B cell (primary cell): ENCODE data around the gene TGFBI. TPM values are rescaled to one million over a fixed set of nuclear protein-coding genes. Genes with fewer than 3 reads are reported as not detected.

Source experiments
- ATAC-seq: fragments of 200-7000 bp; cut with Tn5 transposase; one replicate; pipeline ENCODE4 v1.10.0; 2021; ENCODE audit warnings: low read depth, mild to moderate bottlenecking, moderate number of reproducible peaks, moderate library complexity
- CTCF ChIA-PET: fragments of 350-600 bp; sonication (Branson Sonifier 250); formaldehyde crosslinking; loops from one replicate; lab custom pipeline; 2021; ENCODE audit warnings: antibody characterized with exemption, inconsistent platforms; lab: Charles Lee
- POLR2A ChIA-PET: fragments of 350-600 bp; sonication (Branson Sonifier 250); formaldehyde crosslinking; loops from one replicate; lab custom pipeline; 2021; ENCODE audit warnings: antibody characterized with exemption; lab: Charles Lee
- DNase-seq: peaks from one replicate; pipeline ENCODE4 v3.0.0; 2013
- H2AFZ ChIP-seq: 2 replicates; pipeline ENCODE4 v1.6.1; 2012; ENCODE audit warnings: mild to moderate bottlenecking, low read depth, low read length; ENCODE audit not compliant: insufficient read depth, poor library complexity, severe bottlenecking
- H3K27ac ChIP-seq, 2 donors: 1 replicate in 1 of 2; 2 replicates in 1 of 2; pipeline ENCODE4 v1.5.1; 2012 to 2013; ENCODE audit warnings: low read length in 2 of 2, mild to moderate bottlenecking in 2 of 2, moderate library complexity in 1 of 2
- H3K27me3 ChIP-seq, 4 experiments: fragments of 200-600 bp in 1 of 4; sonication (generic) in 1 of 4; replicated peaks in 1 of 4; 1 replicate in 2 of 4; 2 replicates in 2 of 4; pipeline versions ENCODE4 v1.6.1 to v1.7.0; 2013 to 2016; ENCODE audit warnings: low read length in 3 of 4, mild to moderate bottlenecking in 2 of 4, mixed read lengths in 1 of 4, moderate library complexity in 1 of 4; ENCODE audit not compliant: insufficient read depth in 4 of 4, control insufficient read depth in 3 of 4; ENCODE audit errors: control extremely low read depth in 1 of 4
- H3K36me3 ChIP-seq, 2 experiments: replicated peaks in 1 of 2; 1 replicate in 1 of 2; 2 replicates in 1 of 2; pipeline versions ENCODE4 v1.6.1 to v1.7.1; 2013; ENCODE audit warnings: low read length in 1 of 2; ENCODE audit not compliant: insufficient read depth in 2 of 2, control insufficient read depth in 1 of 2; ENCODE audit errors: control extremely low read depth in 1 of 2, extremely low read depth in 1 of 2
- H3K4me1 ChIP-seq, 2 donors: fragments of 200-600 bp in 1 of 2; sonication (generic) in 1 of 2; 1 replicate in 1 of 2; 2 replicates in 1 of 2; pipeline versions ENCODE4 v1.5.1 to v1.6.1; 2013 to 2017; ENCODE audit warnings: low read length in 2 of 2; ENCODE audit not compliant: control insufficient read depth in 2 of 2, insufficient read depth in 2 of 2
- H3K4me2 ChIP-seq: replicated peaks from 2 replicates; pipeline ENCODE3; 2012; ENCODE audit warnings: mild to moderate bottlenecking, low read depth, low read length; ENCODE audit not compliant: poor library complexity, severe bottlenecking
- H3K4me3 ChIP-seq, 5 experiments: fragments of 200-600 bp in 1 of 5; sonication (generic) in 1 of 5; 1 replicate in 3 of 5; 2 replicates in 2 of 5; pipeline versions ENCODE4 v1.5.1 to v1.7.0; 2011 to 2016; ENCODE audit warnings: low read length in 4 of 5, mild to moderate bottlenecking in 4 of 5, low read depth in 2 of 5, control low read depth in 1 of 5, moderate library complexity in 1 of 5; ENCODE audit not compliant: insufficient read depth in 1 of 5; ENCODE audit errors: control extremely low read depth in 1 of 5, extremely low read depth in 1 of 5
- H3K79me2 ChIP-seq: fragments of 200-600 bp; sonication (generic); one replicate; pipeline ENCODE4 v1.6.0; 2016; ENCODE audit warnings: low read length; ENCODE audit not compliant: control insufficient read depth, insufficient read depth
- H3K9ac ChIP-seq: fragments of 200-600 bp; sonication (generic); 2 replicates; pipeline ENCODE4 v1.6.1; 2017; ENCODE audit warnings: mild to moderate bottlenecking, low read length, moderate library complexity
- H3K9me3 ChIP-seq, 3 donors: one replicate each; pipeline versions ENCODE4 v1.6.1 to v1.7.1; 2013; ENCODE audit warnings: low read length in 2 of 3; ENCODE audit not compliant: control insufficient read depth in 2 of 3, insufficient read depth in 1 of 3; ENCODE audit errors: control extremely low read depth in 1 of 3
- H4K20me1 ChIP-seq: 2 replicates; pipeline ENCODE4 v1.6.0; 2012; ENCODE audit warnings: mild to moderate bottlenecking, low read length; ENCODE audit not compliant: insufficient read depth, control insufficient read depth, poor library complexity, severe bottlenecking
- H3K27ac Mint-ChIP-seq: one replicate; pipeline ENCODE4 v1.8.0; 2021; ENCODE audit warnings: mixed read lengths
- H3K27me3 Mint-ChIP-seq: one replicate; pipeline ENCODE4 v1.8.0; 2021; ENCODE audit warnings: mixed read lengths
- H3K4me1 Mint-ChIP-seq: one replicate; pipeline ENCODE4 v1.8.0; 2021; ENCODE audit warnings: mixed read lengths
- H3K4me3 Mint-ChIP-seq: one replicate; pipeline ENCODE4 v1.8.0; 2021; ENCODE audit warnings: mixed read lengths
- H3K9me3 Mint-ChIP-seq: one replicate; pipeline ENCODE4 v1.8.0; 2022; ENCODE audit warnings: mixed read lengths; ENCODE audit not compliant: insufficient read depth
- EZH2 ChIP-seq: IDR thresholded peaks from 2 replicates; pipeline ENCODE4 v1.6.1; 2012; ENCODE audit warnings: borderline replicate concordance, low read depth, mild to moderate bottlenecking, moderate library complexity, low read length; ENCODE audit not compliant: insufficient read depth, poor library complexity, severe bottlenecking
- WGBS: methylation state at CpG from one replicate; pipeline ENCODE4 v1.1.5; 2013; ENCODE audit warnings: missing lambda C conversion rate; ENCODE audit not compliant: insufficient coverage; 5-methylcytosine and 5-hydroxymethylcytosine counted together
- intact Hi-C: fragments of 100-400 bp; cut with micrococcal nuclease; formaldehyde crosslinking; loops from one replicate; pipeline ENCODE4 v1.10.0; 2022
- polyA plus RNA-seq: library from polyadenylated mRNA; depleted of rRNA; stranded (reverse); fragments of >200 nt; gene quantifications from 2 replicates; pipeline ENCODE4 v1.2.3, GENCODE V29; 2012
- total RNA-seq, 2 donors: library from RNA; stranded (reverse); fragments of 120-200 nt in 1 of 2; gene quantifications; 1 replicate in 1 of 2; 2 replicates in 1 of 2; pipeline versions ENCODE4 v1.2.3 to v1.2.4, GENCODE V29; 2013 to 2022
- TF ChIP-seq, protein P1 (sequence below): fragments of 200-600 bp; IDR thresholded peaks from one replicate; pipeline ENCODE4 v1.8.0; 2022; ENCODE audit warnings: antibody characterized with exemption, mild to moderate bottlenecking

The TGFBI gene
- total and polyA plus RNA-seq, 2 donors (not counting 1 experiment from before 2014, with no cell fraction given), result 3.7 to 4.5 TPM

DNA sequence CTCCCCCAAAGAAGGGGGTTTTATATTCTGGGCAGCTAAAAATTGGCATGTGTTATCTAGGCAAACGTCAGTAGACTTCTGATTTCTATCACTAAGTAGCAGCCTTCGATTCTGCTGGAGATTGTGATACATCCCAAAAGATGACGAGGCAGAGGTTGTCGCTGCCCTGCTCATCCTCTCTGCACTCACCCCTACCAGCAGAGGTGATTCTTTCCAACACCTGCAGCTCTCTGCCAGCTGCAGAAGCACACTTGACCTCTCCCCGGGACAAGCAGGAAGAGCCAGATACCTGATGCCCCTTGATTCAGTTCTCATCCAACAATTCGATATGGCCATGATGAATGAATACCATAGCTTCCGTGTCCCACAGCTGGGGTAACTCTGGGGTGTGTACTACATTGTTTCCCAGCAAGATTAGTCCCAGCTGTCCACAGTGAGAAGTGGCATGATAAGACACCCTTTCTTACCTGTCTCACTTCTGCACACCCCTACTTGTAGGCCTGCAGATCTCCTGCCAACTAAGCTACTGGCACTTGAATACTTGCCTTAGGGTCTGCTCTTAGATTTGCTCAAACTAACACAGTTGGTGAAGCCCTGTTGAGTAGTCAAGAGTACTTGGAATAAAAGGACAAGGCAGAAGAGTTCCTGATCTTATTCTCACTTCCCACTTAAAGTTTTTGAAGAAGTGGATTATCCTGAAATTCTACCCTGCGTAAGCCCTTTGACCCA is 66.3 kb downstream of the TGFBI start:
- H3K27me3 Mint-ChIP-seq, result peaks cover 24% of the 10 kb centered on the region
- H3K4me1 Mint-ChIP-seq, result no peaks in the 10 kb centered on the region
- no peaks in the 10 kb centered on the region for H3K9me3 ChIP-seq
- ChIA-PET CTCF (no interaction called here), POLR2A (no interaction called here)
- intact Hi-C loops, result no loop called here
- no peaks in the 10 kb centered on the region for H3K36me3 ChIP-seq
- H3K27me3 ChIP-seq, result peaks cover 0 to 4% (median 0%) of the 10 kb centered on the region in 4 experiments
- no peak overlapping the region for H3K27ac ChIP-seq
- no peak overlapping the region for H3K4me3 Mint-ChIP-seq
- no peaks in the 10 kb centered on the region for H4K20me1 ChIP-seq
- TF ChIP-seq EZH2, result no peak
- TF ChIP-seq, protein P1, sequence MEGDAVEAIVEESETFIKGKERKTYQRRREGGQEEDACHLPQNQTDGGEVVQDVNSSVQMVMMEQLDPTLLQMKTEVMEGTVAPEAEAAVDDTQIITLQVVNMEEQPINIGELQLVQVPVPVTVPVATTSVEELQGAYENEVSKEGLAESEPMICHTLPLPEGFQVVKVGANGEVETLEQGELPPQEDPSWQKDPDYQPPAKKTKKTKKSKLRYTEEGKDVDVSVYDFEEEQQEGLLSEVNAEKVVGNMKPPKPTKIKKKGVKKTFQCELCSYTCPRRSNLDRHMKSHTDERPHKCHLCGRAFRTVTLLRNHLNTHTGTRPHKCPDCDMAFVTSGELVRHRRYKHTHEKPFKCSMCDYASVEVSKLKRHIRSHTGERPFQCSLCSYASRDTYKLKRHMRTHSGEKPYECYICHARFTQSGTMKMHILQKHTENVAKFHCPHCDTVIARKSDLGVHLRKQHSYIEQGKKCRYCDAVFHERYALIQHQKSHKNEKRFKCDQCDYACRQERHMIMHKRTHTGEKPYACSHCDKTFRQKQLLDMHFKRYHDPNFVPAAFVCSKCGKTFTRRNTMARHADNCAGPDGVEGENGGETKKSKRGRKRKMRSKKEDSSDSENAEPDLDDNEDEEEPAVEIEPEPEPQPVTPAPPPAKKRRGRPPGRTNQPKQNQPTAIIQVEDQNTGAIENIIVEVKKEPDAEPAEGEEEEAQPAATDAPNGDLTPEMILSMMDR, result no peak
- H2AFZ ChIP-seq, result no peak overlapping the region
- ATAC-seq (no peak), DNase-seq (no peak)
- H3K4me3 ChIP-seq, result no peak overlapping the region
- H3K9ac ChIP-seq, result no peak overlapping the region
- 96% methylated on average over 8 of the region's 8 CpGs for WGBS
- no peak overlapping the region for H3K27ac Mint-ChIP-seq
- no peak overlapping the region for H3K4me2 ChIP-seq
- H3K9me3 Mint-ChIP-seq, result no peaks in the 10 kb centered on the region
- H3K79me2 ChIP-seq, result no peaks in the 10 kb centered on the region
- H3K4me1 ChIP-seq, result no peaks in the 10 kb centered on the region

DNA sequence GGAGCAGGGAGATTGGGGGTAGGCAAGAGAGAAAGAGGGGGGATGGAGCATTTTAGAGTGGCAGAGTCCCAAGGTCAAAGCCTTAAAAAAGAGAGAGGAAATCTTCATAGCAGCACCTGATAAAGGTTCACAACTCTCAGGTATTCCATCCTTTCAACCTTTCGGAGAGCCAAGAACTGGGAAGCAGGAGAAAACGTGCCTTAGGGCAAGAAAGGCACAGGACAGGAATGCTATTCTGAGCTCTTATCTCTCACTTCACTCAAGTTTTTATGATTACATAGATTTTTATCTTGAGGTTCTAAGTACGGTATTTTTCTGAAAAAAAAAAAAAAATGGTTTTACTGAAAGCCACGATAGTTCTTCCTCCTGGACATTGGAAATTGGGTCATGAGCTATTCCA is 69.4 kb downstream of the TGFBI start:
- TF ChIP-seq, protein P1, result no peak
- no peak for TF ChIP-seq EZH2
- POLR2A ChIA-PET, result no interaction called here

More for the DNA sequence above, 69.4 kb downstream of the TGFBI start:
- H3K4me2 ChIP-seq, result no peak overlapping the region
- H3K9me3 Mint-ChIP-seq, result no peaks in the 10 kb centered on the region
- H3K27me3 ChIP-seq, result peaks cover 0 to 7% (median 0%) of the 10 kb centered on the region in 4 experiments
- H3K27ac ChIP-seq, result no peak overlapping the region
- H2AFZ ChIP-seq, result no peak overlapping the region
- intact Hi-C loops, result no loop called here
- DNase-seq (no peak), ATAC-seq (no peak)
- no peaks in the 10 kb centered on the region for H3K36me3 ChIP-seq
- no peak overlapping the region for H3K9ac ChIP-seq
- H3K4me3 Mint-ChIP-seq, result no peak overlapping the region
- H3K27ac Mint-ChIP-seq, result no peak overlapping the region
- H3K27me3 Mint-ChIP-seq, result peaks cover 24% of the 10 kb centered on the region
- H3K79me2 ChIP-seq, result no peaks in the 10 kb centered on the region
- CTCF ChIA-PET, result no interaction called here
- H3K4me1 Mint-ChIP-seq, result no peaks in the 10 kb centered on the region
- no peak overlapping the region for H3K4me3 ChIP-seq
- H4K20me1 ChIP-seq, result no peaks in the 10 kb centered on the region
- WGBS, result 50% methylated on average over 2 of the region's 4 CpGs
- no peaks in the 10 kb centered on the region for H3K9me3 ChIP-seq
- no peaks in the 10 kb centered on the region for H3K4me1 ChIP-seq
